Esophagus muscularis mucosa (tissue), 4 donors: Measurements from ENCODE around the gene RUNX2.

ENCODE experiments used
- CTCF ChIP-seq, 3 experiments: fragments of 200-600 bp in 2 of 3; fragments of 450-650 bp in 1 of 3; sonication (generic) in 2 of 3; IDR thresholded peaks; one replicate each; pipeline ENCODE4 v1.5.1; 2017 to 2019; ENCODE audit warnings: antibody characterized with exemption in 3 of 3, mild to moderate bottlenecking in 2 of 3, moderate library complexity in 1 of 3
- EP300 ChIP-seq: sonication (generic); formaldehyde crosslinking; IDR thresholded peaks from one replicate; pipeline ENCODE4 v1.6.1; 2017; ENCODE audit warnings: antibody characterized with exemption
- POLR2A ChIP-seq: fragments of 450-650 bp; IDR thresholded peaks from one replicate; pipeline ENCODE4 v1.6.1; 2017; ENCODE audit warnings: antibody characterized with exemption, moderate library complexity, mild to moderate bottlenecking, low read depth
- POLR2AphosphoS5 ChIP-seq, 2 donors: sonication (generic); formaldehyde crosslinking; IDR thresholded peaks; one replicate each; pipeline ENCODE4 v1.6.1; 2017; ENCODE audit warnings: antibody characterized with exemption in 2 of 2

- no peak for TF ChIP-seq CTCF (IDR thresholded peaks at IDR 0.05)
- no peak for TF ChIP-seq POLR2AphosphoS5 (IDR thresholded peaks at IDR 0.05)
- TF ChIP-seq POLR2A: no peak
- no peak for TF ChIP-seq EP300
These were observed 34.8 kb upstream of the RUNX2 start for GRCh38 chr6:45293306-45293705.
